SK-N-SH (cell line): ENCODE data around the gene INO80D. TPM values are rescaled to one million over a fixed set of nuclear protein-coding genes. Genes with fewer than 3 reads are reported as not detected.

Experiments
- CTCF ChIA-PET: fragments of 300-600, 350-600 bp; formaldehyde crosslinking; extraction: SDS; loops from one replicate; lab custom pipeline; 2021; lab: Yijun Ruan, JAX
- POLR2A ChIA-PET: fragments of 350-600 bp; sonication (Branson Sonifier 250); formaldehyde crosslinking; extraction: SDS; loops from one replicate; lab custom pipeline; 2020; ENCODE audit warnings: antibody characterized with exemption, inconsistent platforms; lab: Yijun Ruan, JAX
- DNase-seq: peaks from one replicate; pipeline ENCODE4 v3.0.0; 2012
- H2AFZ ChIP-seq: fragments of 200-600 bp; sonication (generic); 2 replicates; pipeline ENCODE4 v1.8.1; 2016; ENCODE audit warnings: antibody characterized with exemption, mild to moderate bottlenecking, low read depth
- H3F3A ChIP-seq: fragments of 200-600 bp; sonication (generic); replicated peaks from 2 replicates; pipeline ENCODE3; 2016; ENCODE audit warnings: antibody characterized with exemption, mild to moderate bottlenecking; ENCODE audit not compliant: insufficient read depth
- H3K27ac ChIP-seq, 2 experiments: fragments of 200-500 bp in 1 of 2; fragments of 200-600 bp in 1 of 2; sonication (Bioruptor generic) in 1 of 2; sonication (generic), shearing (Covaris generic) in 1 of 2; 2 replicates each; pipeline versions ENCODE4 v1.5.1 to v1.6.1; 2014 to 2016; ENCODE audit warnings: low read depth in 2 of 2, inconsistent platforms in 1 of 2, low read length in 1 of 2, mild to moderate bottlenecking in 1 of 2, mixed read lengths in 1 of 2
- H3K27me3 ChIP-seq: fragments of 200-600 bp; sonication (generic), shearing (Covaris generic); 2 replicates; pipeline ENCODE4 v1.6.1; 2016; ENCODE audit warnings: mixed run types; ENCODE audit not compliant: insufficient read depth
- H3K36me3 ChIP-seq, 2 experiments: fragments of 200-500 bp in 1 of 2; fragments of 200-600 bp in 1 of 2; sonication (Bioruptor generic) in 1 of 2; sonication (generic) in 1 of 2; replicated peaks in 1 of 2; 2 replicates each; pipeline versions ENCODE3 to v1.5.1; 2014 to 2016; ENCODE audit warnings: low read length in 1 of 2, mild to moderate bottlenecking in 1 of 2; ENCODE audit not compliant: insufficient read depth in 2 of 2, control insufficient read depth in 1 of 2
- H3K4me1 ChIP-seq, 2 experiments: fragments of 200-500 bp in 1 of 2; fragments of 200-600 bp in 1 of 2; sonication (Bioruptor generic) in 1 of 2; sonication (generic), shearing (Covaris generic) in 1 of 2; 2 replicates each; pipeline versions ENCODE4 v1.5.1 to v1.6.1; 2014 to 2016; ENCODE audit warnings: low read depth in 1 of 2, low read length in 1 of 2, mixed run types in 1 of 2; ENCODE audit not compliant: insufficient read depth in 2 of 2, control insufficient read depth in 1 of 2
- H3K4me2 ChIP-seq: fragments of 200-600 bp; sonication (generic), shearing (Covaris generic); 2 replicates; pipeline ENCODE4 v1.6.1; 2017; ENCODE audit warnings: mixed run types
- H3K4me3 ChIP-seq, 2 experiments: fragments of 200-500 bp in 1 of 2; fragments of 200-600 bp in 1 of 2; sonication (Bioruptor generic) in 1 of 2; sonication (generic), shearing (Covaris generic) in 1 of 2; 2 replicates each; pipeline versions ENCODE4 v1.5.1 to v1.8.1; 2014 to 2016; ENCODE audit warnings: low read depth in 2 of 2, inconsistent platforms in 1 of 2, low read length in 1 of 2, mild to moderate bottlenecking in 1 of 2, mixed read lengths in 1 of 2, moderate library complexity in 1 of 2
- H3K79me2 ChIP-seq: fragments of 200-600 bp; sonication (generic); 2 replicates; pipeline ENCODE4 v1.8.1; 2017; ENCODE audit warnings: mild to moderate bottlenecking; ENCODE audit not compliant: insufficient read depth
- H3K9ac ChIP-seq: fragments of 200-600 bp; sonication (generic); 2 replicates; pipeline ENCODE4 v1.6.1; 2017; ENCODE audit warnings: mixed run types
- H3K9me2 ChIP-seq: fragments of 200-600 bp; sonication (generic); 2 replicates; pipeline ENCODE4 v1.6.1; 2017; ENCODE audit warnings: mixed run types
- H3K9me3 ChIP-seq: fragments of 200-600 bp; sonication (generic); 2 replicates; pipeline ENCODE4 v1.6.1; 2017; ENCODE audit warnings: mixed run types, mild to moderate bottlenecking, moderate library complexity
- H4K20me1 ChIP-seq: fragments of 200-600 bp; sonication (generic); 2 replicates; pipeline ENCODE4 v1.6.1; 2017; ENCODE audit warnings: mild to moderate bottlenecking, mixed run types; ENCODE audit not compliant: insufficient read depth
- FOSL2 ChIP-seq: IDR thresholded peaks from 2 replicates; pipeline ENCODE4 v1.4.0; 2012; ENCODE audit warnings: low read depth, mild to moderate bottlenecking, moderate library complexity, borderline replicate concordance
- GABPA ChIP-seq: IDR thresholded peaks from 2 replicates; pipeline ENCODE4 v1.4.0; 2012; ENCODE audit warnings: low read depth, mild to moderate bottlenecking
- MXI1 ChIP-seq: IDR thresholded peaks from 2 replicates; pipeline ENCODE4 v1.6.1; 2012; ENCODE audit warnings: mild to moderate bottlenecking, low read depth, low read length, improper control_type of control experiment
- POLR2AphosphoS5 ChIP-seq: IDR thresholded peaks from 2 replicates; pipeline ENCODE4 v1.6.1; 2012; ENCODE audit warnings: low read depth, low read length
- RCOR1 ChIP-seq: fragments of 150-350 bp; IDR thresholded peaks from 2 replicates; pipeline ENCODE4 v1.6.1; 2017; ENCODE audit warnings: antibody characterized with exemption, low read length
- RFX5 ChIP-seq: IDR thresholded peaks from 2 replicates; pipeline ENCODE4 v1.6.1; 2012; ENCODE audit warnings: mild to moderate bottlenecking, improper control_type of control experiment, low read length
- RXRA ChIP-seq: IDR thresholded peaks from 2 replicates; pipeline ENCODE4 v1.4.0; 2012; ENCODE audit warnings: low read depth, mild to moderate bottlenecking, borderline replicate concordance
- SMC3 ChIP-seq: IDR thresholded peaks from 2 replicates; pipeline ENCODE4 v1.6.1; 2012; ENCODE audit warnings: low read depth, low read length, improper control_type of control experiment
- TAF1 ChIP-seq: IDR thresholded peaks from 2 replicates; pipeline ENCODE4 v1.6.1; 2012; ENCODE audit warnings: low read depth, mild to moderate bottlenecking, low read length, moderate library complexity, borderline replicate concordance
- TEAD4 ChIP-seq: IDR thresholded peaks from 2 replicates; pipeline ENCODE4 v1.4.0; 2012; ENCODE audit warnings: mild to moderate bottlenecking, borderline replicate concordance; ENCODE audit not compliant: insufficient read depth
- YY1 ChIP-seq: IDR thresholded peaks from 2 replicates; pipeline ENCODE4 v1.4.0; 2012; ENCODE audit warnings: low read depth, mild to moderate bottlenecking
- WGBS: methylation state at CpG from one replicate; pipeline ENCODE4 v1.1.6; 2017; ENCODE audit warnings: low lambda C conversion rate; 5-methylcytosine and 5-hydroxymethylcytosine counted together
- polyA plus RNA-seq, 3 experiments: library from polyadenylated mRNA; depleted of rRNA; stranded (reverse); fragments of >200 nt; gene quantifications; 2 replicates each; pipeline ENCODE4 v1.2.3, GENCODE V29; 2012
- TF ChIP-seq, protein P1 (sequence below): fragments of 150-350 bp; IDR thresholded peaks from 2 replicates; pipeline ENCODE4 v1.6.1; 2017; ENCODE audit warnings: antibody characterized with exemption, low read length, low read depth, borderline replicate concordance
- TF ChIP-seq, protein P2 (sequence below): fragments of 200-600 bp; sonication (generic); IDR thresholded peaks from 2 replicates; pipeline ENCODE4 v1.6.1; 2017; ENCODE audit warnings: antibody characterized with exemption, mild to moderate bottlenecking, moderate library complexity
- TF ChIP-seq, protein P3 (sequence below): IDR thresholded peaks from 2 replicates; pipeline ENCODE4; 2012
- TF ChIP-seq, protein P4 (sequence below): IDR thresholded peaks from 2 replicates; pipeline ENCODE4 v1.4.0; 2012; ENCODE audit warnings: low read depth, borderline replicate concordance

The INO80D gene
- polyA plus RNA-seq, 1 of the 3 experiments (the other 2 are of a cell fraction), result 0.69 TPM

DNA sequence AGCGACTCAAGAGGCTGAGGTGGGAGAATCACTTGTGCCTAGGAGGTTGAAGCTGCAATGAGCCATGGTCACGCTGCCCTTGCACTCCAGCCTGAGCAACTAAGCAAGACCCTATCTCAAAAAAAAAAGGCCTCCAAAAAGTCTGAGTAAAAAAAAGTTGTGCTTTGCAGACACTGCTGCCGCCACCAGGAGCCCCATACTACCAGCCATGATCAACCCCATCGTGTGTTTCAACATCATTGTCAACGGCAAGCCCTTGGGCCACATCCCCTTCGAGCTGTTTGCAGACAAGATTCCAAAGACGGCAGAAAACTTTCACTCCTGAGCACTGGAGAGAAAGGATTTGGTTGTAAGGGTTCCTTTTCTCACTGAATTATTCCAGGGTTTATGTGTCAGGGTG lies 137.1 kb downstream of the INO80D start (continued):
- TF ChIP-seq, protein P1, sequence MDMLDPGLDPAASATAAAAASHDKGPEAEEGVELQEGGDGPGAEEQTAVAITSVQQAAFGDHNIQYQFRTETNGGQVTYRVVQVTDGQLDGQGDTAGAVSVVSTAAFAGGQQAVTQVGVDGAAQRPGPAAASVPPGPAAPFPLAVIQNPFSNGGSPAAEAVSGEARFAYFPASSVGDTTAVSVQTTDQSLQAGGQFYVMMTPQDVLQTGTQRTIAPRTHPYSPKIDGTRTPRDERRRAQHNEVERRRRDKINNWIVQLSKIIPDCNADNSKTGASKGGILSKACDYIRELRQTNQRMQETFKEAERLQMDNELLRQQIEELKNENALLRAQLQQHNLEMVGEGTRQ, result no peak
- TF ChIP-seq TEAD4, result no peak
- no peak for TF ChIP-seq TAF1

DNA sequence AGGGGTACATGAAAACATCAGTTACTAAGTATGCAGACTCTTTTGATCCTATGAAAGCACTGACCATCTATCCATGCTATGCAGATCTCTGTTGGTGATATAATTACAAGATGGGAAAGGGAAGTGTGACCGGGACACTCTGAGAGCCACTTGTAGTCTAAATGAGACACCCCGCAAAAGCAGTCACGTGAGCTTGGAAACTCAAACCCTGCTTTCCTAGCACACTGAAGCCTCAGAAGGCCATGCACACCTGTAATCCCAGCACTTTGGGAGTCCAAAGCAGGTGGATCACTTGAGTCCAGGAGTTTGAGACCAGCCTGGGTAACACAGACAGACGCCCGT lies 137.5 kb downstream of the INO80D start:
- no peaks in the 10 kb centered on the region for H3K36me3 ChIP-seq
- TF ChIP-seq, protein P2, sequence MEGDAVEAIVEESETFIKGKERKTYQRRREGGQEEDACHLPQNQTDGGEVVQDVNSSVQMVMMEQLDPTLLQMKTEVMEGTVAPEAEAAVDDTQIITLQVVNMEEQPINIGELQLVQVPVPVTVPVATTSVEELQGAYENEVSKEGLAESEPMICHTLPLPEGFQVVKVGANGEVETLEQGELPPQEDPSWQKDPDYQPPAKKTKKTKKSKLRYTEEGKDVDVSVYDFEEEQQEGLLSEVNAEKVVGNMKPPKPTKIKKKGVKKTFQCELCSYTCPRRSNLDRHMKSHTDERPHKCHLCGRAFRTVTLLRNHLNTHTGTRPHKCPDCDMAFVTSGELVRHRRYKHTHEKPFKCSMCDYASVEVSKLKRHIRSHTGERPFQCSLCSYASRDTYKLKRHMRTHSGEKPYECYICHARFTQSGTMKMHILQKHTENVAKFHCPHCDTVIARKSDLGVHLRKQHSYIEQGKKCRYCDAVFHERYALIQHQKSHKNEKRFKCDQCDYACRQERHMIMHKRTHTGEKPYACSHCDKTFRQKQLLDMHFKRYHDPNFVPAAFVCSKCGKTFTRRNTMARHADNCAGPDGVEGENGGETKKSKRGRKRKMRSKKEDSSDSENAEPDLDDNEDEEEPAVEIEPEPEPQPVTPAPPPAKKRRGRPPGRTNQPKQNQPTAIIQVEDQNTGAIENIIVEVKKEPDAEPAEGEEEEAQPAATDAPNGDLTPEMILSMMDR, result no peak
- no peak for TF ChIP-seq SMC3
- no peak for TF ChIP-seq RCOR1
- H3K9me2 ChIP-seq, result no peaks in the 10 kb centered on the region
- no peak overlapping the region for H3K9ac ChIP-seq
- peak overlapping the region in 1 of 2 experiments; percentile 49; a peak in 1 of 4 replicates for H3K4me3 ChIP-seq
- no peaks in the 10 kb centered on the region for H3K79me2 ChIP-seq
- peak overlapping the region; percentile 60 for H3K4me2 ChIP-seq
- H2AFZ ChIP-seq, result no peak overlapping the region
- no peaks in the 10 kb centered on the region for H3K4me1 ChIP-seq
- POLR2A ChIA-PET, result no interaction called here
- no peaks in the 10 kb centered on the region for H3K9me3 ChIP-seq
- WGBS, result 83% methylated on average over 5 of the region's 5 CpGs
- no peak for DNase-seq
- CTCF ChIA-PET, result interaction anchor here (0.7 to 5.3 kb wide), 41 partner anchors 9 to 1841 kb away, joined by 3 to 70 read pairs (median 4); partner anchors contain the start of gene NRP2
- H3K27ac ChIP-seq, result no peak overlapping the region
- no peaks in the 10 kb centered on the region for H3F3A ChIP-seq
- no peaks in the 10 kb centered on the region for H3K27me3 ChIP-seq
- no peaks in the 10 kb centered on the region for H4K20me1 ChIP-seq

DNA sequence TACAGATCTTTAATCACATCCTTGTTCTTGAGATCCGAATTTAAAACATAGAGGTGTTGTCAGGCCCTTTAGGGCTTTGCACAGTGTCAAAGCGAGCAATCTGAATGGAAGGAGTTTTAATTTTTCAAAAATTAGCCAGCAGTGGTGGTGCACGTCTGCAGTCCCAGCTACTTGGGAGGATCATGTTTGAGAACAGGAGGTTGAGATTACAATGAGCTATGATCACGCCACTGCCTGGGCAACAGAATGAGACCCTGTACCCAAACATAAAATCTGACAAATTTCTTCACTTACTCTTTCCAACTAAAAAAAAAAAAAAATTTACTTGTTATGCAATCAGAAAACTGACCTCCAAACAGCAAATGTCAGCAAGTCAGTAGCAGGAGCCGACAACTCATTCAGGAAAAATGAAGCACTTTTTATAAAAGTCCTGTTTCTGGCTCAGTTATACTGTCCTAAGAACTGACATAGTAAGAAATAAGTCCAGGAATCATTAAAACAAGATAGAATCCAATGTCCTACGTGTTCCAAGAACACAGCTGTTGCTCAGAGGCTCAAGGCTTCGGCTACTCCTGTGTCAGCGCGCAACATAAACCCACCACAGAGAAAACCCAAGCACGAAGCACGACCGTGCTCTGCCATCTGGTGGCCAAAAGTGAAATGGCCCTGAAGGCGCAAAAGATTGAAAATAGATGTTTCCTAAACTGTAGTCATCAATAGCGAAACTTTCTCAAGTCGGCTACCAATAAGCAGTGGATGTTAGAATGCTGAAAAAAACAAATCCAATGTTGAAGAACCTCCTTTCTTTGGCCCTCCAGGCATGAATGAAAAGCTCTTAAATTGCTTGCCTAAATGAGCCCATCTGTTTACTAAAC lies 138.1 kb downstream of the INO80D start:
- Histone ChIP-seq H4K20me1 (no peaks in the 10 kb centered on the region), H3K27ac (no peak overlapping the region), H3K36me3 (no peaks in the 10 kb centered on the region), H2AFZ (no peak overlapping the region), H3K4me1 (no peaks in the 10 kb centered on the region), H3K9me2 (no peaks in the 10 kb centered on the region), H3K9me3 (no peaks in the 10 kb centered on the region), H3K9ac (no peak overlapping the region), H3F3A (no peaks in the 10 kb centered on the region), H3K27me3 (no peaks in the 10 kb centered on the region), H3K4me3 (peak overlapping the region in 1 of 2 experiments; percentile 49; a peak in 1 of 4 replicates), H3K4me2 (peak overlapping the region; percentile 60), H3K79me2 (no peaks in the 10 kb centered on the region)
- WGBS, result 27% methylated on average over 15 of the region's 15 CpGs
- ChIA-PET POLR2A (interaction anchor here (0.6 to 0.7 kb wide), 2 partner anchors 9 to 37 kb away, joined by 3 to 4 read pairs; no protein-coding TSS in a partner anchor), CTCF (interaction anchor here (0.5 to 5.3 kb wide), 48 partner anchors 8 to 1840 kb away, joined by 3 to 70 read pairs (median 4); partner anchors contain the start of gene NRP2)
- DNase-seq, result peak; percentile 79
- TF ChIP-seq FOSL2 (no peak), MXI1 (no peak), GABPA (no peak), SMC3 (peak; percentile 84), POLR2AphosphoS5 (no peak), YY1 (no peak), RXRA (no peak), RFX5 (no peak)
- TF ChIP-seq, protein P3, sequence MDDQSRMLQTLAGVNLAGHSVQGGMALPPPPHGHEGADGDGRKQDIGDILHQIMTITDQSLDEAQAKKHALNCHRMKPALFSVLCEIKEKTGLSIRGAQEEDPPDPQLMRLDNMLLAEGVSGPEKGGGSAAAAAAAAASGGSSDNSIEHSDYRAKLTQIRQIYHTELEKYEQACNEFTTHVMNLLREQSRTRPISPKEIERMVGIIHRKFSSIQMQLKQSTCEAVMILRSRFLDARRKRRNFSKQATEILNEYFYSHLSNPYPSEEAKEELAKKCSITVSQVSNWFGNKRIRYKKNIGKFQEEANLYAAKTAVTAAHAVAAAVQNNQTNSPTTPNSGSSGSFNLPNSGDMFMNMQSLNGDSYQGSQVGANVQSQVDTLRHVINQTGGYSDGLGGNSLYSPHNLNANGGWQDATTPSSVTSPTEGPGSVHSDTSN, result no peak
- TF ChIP-seq, protein P4, sequence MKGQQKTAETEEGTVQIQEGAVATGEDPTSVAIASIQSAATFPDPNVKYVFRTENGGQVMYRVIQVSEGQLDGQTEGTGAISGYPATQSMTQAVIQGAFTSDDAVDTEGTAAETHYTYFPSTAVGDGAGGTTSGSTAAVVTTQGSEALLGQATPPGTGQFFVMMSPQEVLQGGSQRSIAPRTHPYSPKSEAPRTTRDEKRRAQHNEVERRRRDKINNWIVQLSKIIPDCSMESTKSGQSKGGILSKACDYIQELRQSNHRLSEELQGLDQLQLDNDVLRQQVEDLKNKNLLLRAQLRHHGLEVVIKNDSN, result no peak
- TF ChIP-seq, protein P2, result peak; percentile 96
